Spleen (tissue), 7 donors: ENCODE data around the gene STK36.

Experiments used
- POLR2A ChIP-seq, 3 donors: fragments of 450-650 bp; IDR thresholded peaks; one replicate each; pipeline ENCODE4 v1.5.1; 2017; ENCODE audit warnings: antibody characterized with exemption in 3 of 3, mild to moderate bottlenecking in 1 of 3
- TF ChIP-seq, protein P1 (sequence below), 11 experiments: fragments of 200-600 bp in 7 of 11; fragments of 450-650 bp in 4 of 11; sonication (generic) in 4 of 11; IDR thresholded peaks in 8 of 11; conservative IDR thresholded peaks in 3 of 11; 1 replicate in 7 of 11; 2 replicates in 4 of 11; pipeline versions ENCODE4 v1.4.0 to v1.8.0; 2016 to 2021; ENCODE audit warnings: antibody characterized with exemption in 11 of 11, inconsistent platforms in 4 of 11, mild to moderate bottlenecking in 1 of 11
- donor health status: DM: no; HTN: no; CAD: no; lungs with moderate emphysema.
- donor health status: DM: no; HTN: no; CAD: no.
- donor health status: DM: no; HTN: no; CAD: no.

DNA sequence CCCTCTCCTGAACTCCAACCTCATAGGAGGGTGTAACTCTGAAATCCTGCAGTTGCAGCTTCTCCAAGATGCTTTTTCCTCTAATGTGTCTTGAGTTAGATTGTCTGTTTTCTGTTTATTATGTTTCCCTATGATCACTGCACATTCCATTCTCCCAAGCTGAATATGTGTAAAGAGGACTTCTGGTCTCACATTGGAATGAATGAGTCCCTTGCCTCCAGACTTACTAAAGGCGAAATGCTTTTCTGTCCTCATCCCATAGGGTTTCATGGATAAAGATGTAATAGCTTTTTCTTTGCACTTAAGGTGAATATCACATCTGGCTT lies 74.5 kb downstream of the STK36 start:
- TF ChIP-seq, protein P1, sequence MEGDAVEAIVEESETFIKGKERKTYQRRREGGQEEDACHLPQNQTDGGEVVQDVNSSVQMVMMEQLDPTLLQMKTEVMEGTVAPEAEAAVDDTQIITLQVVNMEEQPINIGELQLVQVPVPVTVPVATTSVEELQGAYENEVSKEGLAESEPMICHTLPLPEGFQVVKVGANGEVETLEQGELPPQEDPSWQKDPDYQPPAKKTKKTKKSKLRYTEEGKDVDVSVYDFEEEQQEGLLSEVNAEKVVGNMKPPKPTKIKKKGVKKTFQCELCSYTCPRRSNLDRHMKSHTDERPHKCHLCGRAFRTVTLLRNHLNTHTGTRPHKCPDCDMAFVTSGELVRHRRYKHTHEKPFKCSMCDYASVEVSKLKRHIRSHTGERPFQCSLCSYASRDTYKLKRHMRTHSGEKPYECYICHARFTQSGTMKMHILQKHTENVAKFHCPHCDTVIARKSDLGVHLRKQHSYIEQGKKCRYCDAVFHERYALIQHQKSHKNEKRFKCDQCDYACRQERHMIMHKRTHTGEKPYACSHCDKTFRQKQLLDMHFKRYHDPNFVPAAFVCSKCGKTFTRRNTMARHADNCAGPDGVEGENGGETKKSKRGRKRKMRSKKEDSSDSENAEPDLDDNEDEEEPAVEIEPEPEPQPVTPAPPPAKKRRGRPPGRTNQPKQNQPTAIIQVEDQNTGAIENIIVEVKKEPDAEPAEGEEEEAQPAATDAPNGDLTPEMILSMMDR (IDR thresholded peaks at IDR 0.05 in 8 of 11, conservative IDR thresholded peaks at IDR 0.05 in 3 of 11): no peak
- no peak for TF ChIP-seq POLR2A (IDR thresholded peaks at IDR 0.05)
